ENCODE results near the gene FAM156A.
A peak's percentile ranks its signal among the peaks of the same experiment; 100 is the strongest.
"Not testable (repeated sequence)": the region's sequence is repeated elsewhere in the genome, so short reads cannot be mapped to it uniquely, and the experiment has no call there.

Gene FAM156A

GRCh38 chrX:52958113-52958959 is at the start of gene FAM156A:
Gene FAM156A, minus strand, starts transcription at chrX:52958518. Its CDS starts 9,930 bp downstream, at chrX:52948588.
- not testable (repeated sequence) for DNase-seq (ENCODE audit: low read depth)

- no peak for DNase-seq (ENCODE audit: low read depth)
These were observed 47.0 kb upstream of the FAM156A start for GRCh38 chrX:53005327-53005726.

- DNase-seq (ENCODE audit: low read depth) = no peak
These were observed 46.5 kb upstream of the FAM156A start for GRCh38 chrX:53004811-53005210.

GRCh38 chrX:53004038-53004437 is 45.7 kb upstream of the FAM156A start:
- no peak for DNase-seq (ENCODE audit: low read depth)

GRCh38 chrX:53003111-53003510 is 44.8 kb upstream of the FAM156A start:
- DNase-seq (ENCODE audit: low read depth) = no peak

GRCh38 chrX:53001958-53002357 is 43.6 kb upstream of the FAM156A start:
- DNase-seq (ENCODE audit: low read depth) = no peak

GRCh38 chrX:53000447-53001135 is 42.3 kb upstream of the FAM156A start:
- no peak for DNase-seq (ENCODE audit: low read depth)

GRCh38 chrX:52995987-52996331 is 37.6 kb upstream of the FAM156A start:
- DNase-seq (ENCODE audit: low read depth) = no peak

GRCh38 chrX:52995135-52995986 is 37.0 kb upstream of the FAM156A start:
- peak; percentile 96 for DNase-seq (ENCODE audit: low read depth)

GRCh38 chrX:52990848-52991247 is 32.5 kb upstream of the FAM156A start:
- DNase-seq (ENCODE audit: low read depth) = no peak

- peak; percentile 60 for DNase-seq (ENCODE audit: low read depth)
These were observed 31.8 kb upstream of the FAM156A start for GRCh38 chrX:52990011-52990631.

GRCh38 chrX:52988985-52989917 is 30.9 kb upstream of the FAM156A start:
- no peak for DNase-seq (ENCODE audit: low read depth)

- no peak for DNase-seq (ENCODE audit: low read depth)
These were observed 25.1 kb upstream of the FAM156A start for GRCh38 chrX:52983321-52984000.

GRCh38 chrX:52979993-52980392 is 21.7 kb upstream of the FAM156A start:
- peak; percentile 37 for DNase-seq (ENCODE audit: low read depth)

- no peak for DNase-seq (ENCODE audit: low read depth)
These were observed 21.2 kb upstream of the FAM156A start for GRCh38 chrX:52979568-52979967.

- no peak for DNase-seq (ENCODE audit: low read depth)
These were observed 19.6 kb upstream of the FAM156A start for GRCh38 chrX:52977953-52978352.

- not testable (repeated sequence) for DNase-seq (ENCODE audit: low read depth)
These were observed 17.3 kb upstream of the FAM156A start for GRCh38 chrX:52975576-52975975.

GRCh38 chrX:52974336-52974992 is 16.1 kb upstream of the FAM156A start:
- not testable (repeated sequence) for DNase-seq (ENCODE audit: low read depth)

- DNase-seq (ENCODE audit: low read depth) = not testable (repeated sequence)
These were observed 9.6 kb upstream of the FAM156A start for GRCh38 chrX:52967922-52968321.

Measured in iris pigment epithelial cell (primary cell).